Measurements from ENCODE around the gene CLEC4E.
"Not testable (repeated sequence)": the region's sequence is repeated elsewhere in the genome, so short reads cannot be mapped to it uniquely, and the experiment has no call there.

Gene CLEC4E

GRCh38 chr12:8532045-8532444, 8.7 kb downstream of the CLEC4E start:
- DNase-seq, result no peak

GRCh38 chr12:8527250-8528130, 13.2 kb downstream of the CLEC4E start:
- DNase-seq, result no peak

- DNase-seq, result no peak
These were observed 21.5 kb downstream of the CLEC4E start for GRCh38 chr12:8519171-8519570.

GRCh38 chr12:8517971-8518370, 22.7 kb downstream of the CLEC4E start:
- DNase-seq, result no peak

GRCh38 chr12:8513256-8513655, 27.4 kb downstream of the CLEC4E start, which contains the start of gene CLEC4D:
Gene CLEC4D (plus strand): TSS chr12:8513503. CDS start chr12:8513733, 230 bp downstream.
- no peak for DNase-seq

GRCh38 chr12:8508910-8509841, 31.5 kb downstream of the CLEC4E start:
- no peak for DNase-seq

GRCh38 chr12:8508223-8508622, 32.5 kb downstream of the CLEC4E start:
- DNase-seq, result no peak

GRCh38 chr12:8507596-8507995, 33.1 kb downstream of the CLEC4E start:
- no peak for DNase-seq

GRCh38 chr12:8504351-8504750, 36.4 kb downstream of the CLEC4E start:
- DNase-seq, result no peak

GRCh38 chr12:8501720-8502119, 39.0 kb downstream of the CLEC4E start:
- no peak for DNase-seq

GRCh38 chr12:8499616-8500015, 41.1 kb downstream of the CLEC4E start:
- DNase-seq, result no peak

GRCh38 chr12:8496074-8496473, 44.6 kb downstream of the CLEC4E start:
- DNase-seq, result not testable (repeated sequence)

GRCh38 chr12:8495671-8496070, 45.0 kb downstream of the CLEC4E start:
- DNase-seq, result not testable (repeated sequence)

- DNase-seq, result no peak
These were observed 47.6 kb downstream of the CLEC4E start for GRCh38 chr12:8493084-8493483.

- no peak for DNase-seq
These were observed 48.8 kb downstream of the CLEC4E start for GRCh38 chr12:8491646-8492530.
